Transverse colon (tissue), 4 donors: ENCODE results near the gene LSM6.

Source experiments
- EP300 ChIP-seq: sonication (generic); formaldehyde crosslinking; IDR thresholded peaks from one replicate; pipeline ENCODE4 v1.6.1; 2017; ENCODE audit warnings: antibody characterized with exemption, low read depth
- POLR2A ChIP-seq: fragments of 450-650 bp; IDR thresholded peaks from one replicate; pipeline ENCODE4 v1.6.1; 2016; ENCODE audit warnings: antibody characterized with exemption, mild to moderate bottlenecking, moderate library complexity
- POLR2AphosphoS5 ChIP-seq, 3 donors: sonication (generic); formaldehyde crosslinking; IDR thresholded peaks; one replicate each; pipeline ENCODE4 v1.6.1; 2016; ENCODE audit warnings: antibody characterized with exemption in 3 of 3
- TF ChIP-seq, protein P1 (sequence below), 5 experiments: fragments of 200-600 bp in 3 of 5; fragments of 450-650 bp in 2 of 5; sonication (generic) in 3 of 5; IDR thresholded peaks; 1 replicate in 2 of 5; 2 replicates in 3 of 5; pipeline ENCODE4 v1.5.1; 2016 to 2017; ENCODE audit warnings: antibody characterized with exemption in 5 of 5, inconsistent platforms in 3 of 5, mild to moderate bottlenecking in 2 of 5, moderate library complexity in 1 of 5

DNA sequence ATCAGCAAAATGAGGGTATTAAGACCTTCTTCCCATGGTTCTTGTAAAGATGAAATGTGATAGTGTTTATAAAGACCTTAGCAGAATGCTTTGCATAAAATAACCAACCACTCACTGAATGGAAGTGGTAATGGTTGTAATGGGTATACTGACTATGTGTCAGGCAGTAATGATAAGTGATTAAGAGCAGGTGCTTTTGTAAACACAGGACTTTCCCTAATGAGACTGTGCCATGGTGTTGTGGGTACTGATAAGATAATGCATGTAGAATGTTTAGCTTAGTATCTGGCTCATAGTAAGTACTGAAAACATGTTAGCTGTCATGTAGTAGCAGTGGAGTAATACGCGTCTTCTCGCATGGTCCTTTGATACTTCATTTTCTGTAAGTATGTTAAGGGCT lies 6.9 kb downstream of the LSM6 start:
- TF ChIP-seq EP300 (no peak), POLR2AphosphoS5 (IDR thresholded peaks at IDR 0.05) (no peak), POLR2A (no peak)
- TF ChIP-seq, protein P1, sequence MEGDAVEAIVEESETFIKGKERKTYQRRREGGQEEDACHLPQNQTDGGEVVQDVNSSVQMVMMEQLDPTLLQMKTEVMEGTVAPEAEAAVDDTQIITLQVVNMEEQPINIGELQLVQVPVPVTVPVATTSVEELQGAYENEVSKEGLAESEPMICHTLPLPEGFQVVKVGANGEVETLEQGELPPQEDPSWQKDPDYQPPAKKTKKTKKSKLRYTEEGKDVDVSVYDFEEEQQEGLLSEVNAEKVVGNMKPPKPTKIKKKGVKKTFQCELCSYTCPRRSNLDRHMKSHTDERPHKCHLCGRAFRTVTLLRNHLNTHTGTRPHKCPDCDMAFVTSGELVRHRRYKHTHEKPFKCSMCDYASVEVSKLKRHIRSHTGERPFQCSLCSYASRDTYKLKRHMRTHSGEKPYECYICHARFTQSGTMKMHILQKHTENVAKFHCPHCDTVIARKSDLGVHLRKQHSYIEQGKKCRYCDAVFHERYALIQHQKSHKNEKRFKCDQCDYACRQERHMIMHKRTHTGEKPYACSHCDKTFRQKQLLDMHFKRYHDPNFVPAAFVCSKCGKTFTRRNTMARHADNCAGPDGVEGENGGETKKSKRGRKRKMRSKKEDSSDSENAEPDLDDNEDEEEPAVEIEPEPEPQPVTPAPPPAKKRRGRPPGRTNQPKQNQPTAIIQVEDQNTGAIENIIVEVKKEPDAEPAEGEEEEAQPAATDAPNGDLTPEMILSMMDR (IDR thresholded peaks at IDR 0.05): no peak
